Omental fat pad (tissue), 4 donors: ENCODE results near the gene NSUN7. TPM values are rescaled to one million over a fixed set of nuclear protein-coding genes. Genes with fewer than 3 reads are reported as not detected.

Source experiments
- ATAC-seq: fragments of 150-250 bp; one replicate; pipeline ENCODE4 v1.9.1; 2016; ENCODE audit warnings: mild to moderate bottlenecking, moderate library complexity; ENCODE audit not compliant: low FRiP score
- DNase-seq: peaks from one replicate; pipeline ENCODE4 v3.0.0-alpha.2; 2019; ENCODE audit warnings: low spot score
- total RNA-seq, 4 donors: library from RNA; depleted of rRNA; stranded (reverse); fragments of >200 nt; gene quantifications; one replicate each; pipeline ENCODE4 v1.1.0, GENCODE V29; 2016
- TF ChIP-seq, protein P1 (sequence below), 3 donors: fragments of 450-650 bp; IDR thresholded peaks; one replicate each; pipeline ENCODE4 v1.5.1; 2016 to 2017; ENCODE audit warnings: antibody characterized with exemption in 3 of 3, mild to moderate bottlenecking in 3 of 3, moderate library complexity in 2 of 3

Gene NSUN7
- total RNA-seq, 4 donors from 2014 or later: 1.1 to 6.0 (median 1.3) TPM

DNA sequence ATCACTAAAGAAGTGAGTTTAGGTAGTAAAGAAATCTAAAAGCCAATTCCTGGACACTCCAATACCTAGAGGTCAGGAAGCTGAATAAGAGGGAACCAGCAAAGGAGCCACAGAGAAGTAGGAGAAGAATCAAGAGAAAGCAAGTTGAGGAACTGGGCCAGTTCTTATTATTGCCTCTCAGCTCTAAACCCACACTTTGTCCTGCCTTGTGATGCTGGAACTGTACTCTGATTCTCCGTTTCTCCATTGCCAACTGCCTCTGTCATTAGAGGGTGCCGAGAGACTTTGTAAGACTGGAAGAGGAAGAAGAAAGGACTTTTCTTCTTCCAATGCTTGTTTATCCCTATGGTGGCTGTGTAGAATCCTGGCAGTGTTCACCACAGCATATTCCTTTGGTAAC lies 38.6 kb downstream of the NSUN7 start:
- no peak for ATAC-seq

DNA sequence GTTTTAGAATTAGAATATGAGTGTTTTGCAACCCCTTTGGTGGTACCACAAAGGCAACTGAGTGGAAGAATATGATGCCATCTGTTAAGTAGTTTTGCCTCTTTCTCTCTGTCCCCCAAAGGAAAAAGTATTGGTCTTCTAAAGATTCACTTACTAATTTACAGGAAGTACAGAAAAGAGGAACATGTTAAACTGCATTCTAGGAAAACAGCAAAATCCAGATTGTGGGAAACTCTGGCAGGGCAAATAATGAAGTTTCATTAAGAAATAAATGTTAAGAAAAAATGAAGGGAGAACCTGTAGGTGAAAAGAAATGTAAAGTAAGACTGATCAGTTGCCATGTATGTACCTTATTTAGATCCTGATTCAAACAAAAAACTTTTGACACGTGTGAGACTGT lies 39.3 kb downstream of the NSUN7 start:
- TF ChIP-seq, protein P1, sequence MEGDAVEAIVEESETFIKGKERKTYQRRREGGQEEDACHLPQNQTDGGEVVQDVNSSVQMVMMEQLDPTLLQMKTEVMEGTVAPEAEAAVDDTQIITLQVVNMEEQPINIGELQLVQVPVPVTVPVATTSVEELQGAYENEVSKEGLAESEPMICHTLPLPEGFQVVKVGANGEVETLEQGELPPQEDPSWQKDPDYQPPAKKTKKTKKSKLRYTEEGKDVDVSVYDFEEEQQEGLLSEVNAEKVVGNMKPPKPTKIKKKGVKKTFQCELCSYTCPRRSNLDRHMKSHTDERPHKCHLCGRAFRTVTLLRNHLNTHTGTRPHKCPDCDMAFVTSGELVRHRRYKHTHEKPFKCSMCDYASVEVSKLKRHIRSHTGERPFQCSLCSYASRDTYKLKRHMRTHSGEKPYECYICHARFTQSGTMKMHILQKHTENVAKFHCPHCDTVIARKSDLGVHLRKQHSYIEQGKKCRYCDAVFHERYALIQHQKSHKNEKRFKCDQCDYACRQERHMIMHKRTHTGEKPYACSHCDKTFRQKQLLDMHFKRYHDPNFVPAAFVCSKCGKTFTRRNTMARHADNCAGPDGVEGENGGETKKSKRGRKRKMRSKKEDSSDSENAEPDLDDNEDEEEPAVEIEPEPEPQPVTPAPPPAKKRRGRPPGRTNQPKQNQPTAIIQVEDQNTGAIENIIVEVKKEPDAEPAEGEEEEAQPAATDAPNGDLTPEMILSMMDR (IDR thresholded peaks at IDR 0.05): no peak
- ATAC-seq (no peak), DNase-seq (no peak)

More for the DNA sequence above, 38.6 kb downstream of the NSUN7 start:
- DNase-seq: no peak
- TF ChIP-seq, protein P1 (IDR thresholded peaks at IDR 0.05): no peak

DNA sequence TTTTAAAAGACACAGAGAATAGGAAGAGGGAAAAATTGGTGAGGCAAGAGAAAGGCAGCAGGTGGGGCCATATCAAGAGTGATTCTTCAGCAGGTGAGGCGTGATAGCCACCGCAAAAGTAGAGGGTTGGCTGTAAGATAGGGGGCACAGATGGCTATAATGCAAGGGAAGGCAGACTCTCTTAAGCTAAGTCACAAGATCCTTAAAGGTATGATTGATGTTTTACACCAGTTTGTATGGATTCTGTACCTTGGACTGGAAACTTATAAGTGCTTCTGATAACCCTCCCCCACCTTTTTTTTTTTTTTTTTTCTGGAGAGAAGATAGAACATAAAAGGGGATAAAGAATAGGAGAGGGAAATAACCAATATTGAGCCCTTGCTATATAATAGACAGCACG lies 40.0 kb downstream of the NSUN7 start:
- DNase-seq: no peak
- TF ChIP-seq, protein P1 (IDR thresholded peaks at IDR 0.05): no peak
- ATAC-seq: no peak

DNA sequence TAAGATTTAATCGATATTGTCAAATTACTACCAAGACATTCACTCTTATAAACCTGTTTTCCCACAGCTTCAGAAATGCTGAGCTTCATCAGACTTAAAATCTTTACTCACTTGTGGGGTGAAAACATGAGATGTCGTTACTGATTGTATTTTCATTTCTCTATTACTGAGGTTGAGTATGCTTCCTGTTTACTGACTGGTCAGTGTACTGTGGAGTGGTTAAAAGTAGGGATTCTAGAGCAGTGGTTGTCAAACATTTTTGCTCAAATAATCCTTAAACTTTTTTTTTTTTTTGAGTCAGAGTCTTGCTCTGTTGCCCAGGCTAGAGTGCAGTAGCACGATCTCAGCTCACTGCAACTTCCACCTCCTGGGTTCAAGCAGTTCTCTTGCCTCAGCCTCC lies 50.3 kb downstream of the NSUN7 start:
- DNase-seq (no peak), ATAC-seq (no peak)
- TF ChIP-seq, protein P1 (IDR thresholded peaks at IDR 0.05): no peak

DNA sequence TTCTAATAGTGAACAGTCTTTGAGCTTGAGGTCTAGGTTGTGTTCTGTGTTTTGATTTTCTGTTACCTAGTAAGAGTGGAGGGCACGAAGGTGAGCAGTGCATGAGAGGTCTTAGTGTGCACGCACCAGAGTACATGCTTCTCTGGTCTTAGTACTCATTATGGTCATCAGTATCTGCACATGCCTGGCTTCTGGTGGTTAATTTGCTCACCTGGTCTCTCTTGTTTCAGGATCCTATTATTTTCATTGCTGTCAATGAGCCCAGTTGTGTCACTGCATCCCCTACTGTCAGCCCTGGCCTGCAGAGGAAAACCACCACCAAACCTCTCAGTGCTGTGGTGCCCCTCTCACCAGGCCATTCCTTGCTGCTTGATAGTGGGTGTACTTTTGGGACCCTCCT lies 54.8 kb downstream of the NSUN7 start:
- DNase-seq (no peak), ATAC-seq (no peak)
- TF ChIP-seq, protein P1 (IDR thresholded peaks at IDR 0.05): no peak

DNA sequence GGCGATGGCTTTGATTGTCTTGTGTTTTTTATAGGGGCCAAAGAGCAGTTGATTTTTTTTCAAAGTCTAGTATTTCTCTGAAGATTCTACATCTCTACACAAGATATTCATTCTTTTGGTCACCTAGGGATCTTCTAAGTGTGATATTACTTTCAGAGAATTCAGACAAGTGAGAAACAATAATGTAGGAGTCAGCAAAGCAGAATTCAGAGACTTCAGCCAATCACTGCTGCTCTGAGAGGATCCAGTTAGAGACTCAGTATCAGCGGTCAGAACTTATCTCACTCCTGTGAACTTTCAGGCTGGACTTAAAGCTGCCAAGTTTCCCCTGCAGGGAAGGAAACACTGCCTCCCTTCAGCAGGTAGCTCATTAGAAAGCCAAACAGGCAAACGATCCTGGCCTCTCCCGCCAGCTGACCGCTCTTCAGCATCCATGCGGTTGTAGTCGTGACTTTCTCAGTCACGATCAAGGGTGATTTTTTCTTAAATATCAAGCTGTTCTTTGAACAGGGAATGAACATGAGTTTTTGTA lies 59.2 kb downstream of the NSUN7 start:
- TF ChIP-seq, protein P1 (IDR thresholded peaks at IDR 0.05): no peak
- ATAC-seq (no peak), DNase-seq (no peak)

DNA sequence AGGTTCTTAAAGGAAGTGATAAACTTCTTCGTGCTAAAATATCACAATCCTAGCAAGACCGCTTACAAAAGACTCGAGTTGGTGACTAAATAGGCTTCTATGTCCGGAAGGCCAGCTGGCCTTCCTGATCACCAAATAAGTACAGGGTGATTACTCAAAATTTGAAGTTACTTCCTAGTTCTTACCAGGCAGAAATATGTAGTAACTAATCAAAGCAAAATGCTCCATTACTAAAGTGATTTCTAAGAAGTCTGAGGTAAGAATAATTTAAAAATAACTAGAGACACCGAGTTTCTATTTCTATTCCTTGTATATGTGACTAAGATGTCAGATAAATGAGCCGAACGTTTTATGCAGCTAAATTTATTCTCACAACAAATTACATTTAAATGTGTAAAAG lies 62.2 kb downstream of the NSUN7 start:
- ATAC-seq (peak; percentile 30), DNase-seq (no peak)
- TF ChIP-seq, protein P1 (IDR thresholded peaks at IDR 0.05): no peak
